Stimulated activated CD8-positive, alpha-beta memory T cell treated with anti-CD3 and anti-CD28 coated beads, Interleukin-4, amount 100 ng/mL, for 24 hours (primary cell): Measurements from ENCODE around the gene PER3.

ENCODE experiments used
- DNase-seq: peaks from one replicate; pipeline ENCODE4 v3.0.0-alpha.2; 2020; ENCODE audit warnings: low read depth

Gene PER3

GRCh38 chr1:7783826-7784491 is at the start of gene PER3:
Gene PER3 (plus strand): TSS chr1:7784291. CDS start chr1:7784878, 587 bp downstream.
- peak; percentile 85 for DNase-seq

- DNase-seq: no peak
Measured at GRCh38 chr1:7738044-7738443, 46.0 kb upstream of the PER3 start.

- DNase-seq: no peak
Measured at GRCh38 chr1:7743346-7743745, 40.7 kb upstream of the PER3 start.

DNA sequence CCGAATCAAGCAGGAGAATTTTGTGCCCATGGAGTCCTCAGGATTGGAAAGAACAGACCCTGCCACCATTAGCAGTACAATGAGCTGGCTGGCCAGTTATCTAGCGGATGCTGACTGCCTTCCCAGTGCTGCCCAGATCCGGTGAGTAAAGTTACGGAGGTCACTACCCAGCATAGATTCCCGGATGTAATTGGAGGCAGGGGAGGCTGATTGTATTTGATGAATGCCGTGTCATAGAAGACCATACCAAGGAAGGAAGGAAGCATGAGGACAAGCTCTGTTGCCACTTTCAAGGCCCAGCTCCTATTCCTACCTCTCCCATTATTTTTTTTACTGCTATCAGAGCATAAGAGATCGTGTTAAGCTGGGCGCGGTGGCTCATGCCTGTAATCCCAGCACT is 39.2 kb upstream of the PER3 start:
- DNase-seq: no peak

GRCh38 chr1:7745783-7746182 is 38.3 kb upstream of the PER3 start:
- no peak for DNase-seq

DNA sequence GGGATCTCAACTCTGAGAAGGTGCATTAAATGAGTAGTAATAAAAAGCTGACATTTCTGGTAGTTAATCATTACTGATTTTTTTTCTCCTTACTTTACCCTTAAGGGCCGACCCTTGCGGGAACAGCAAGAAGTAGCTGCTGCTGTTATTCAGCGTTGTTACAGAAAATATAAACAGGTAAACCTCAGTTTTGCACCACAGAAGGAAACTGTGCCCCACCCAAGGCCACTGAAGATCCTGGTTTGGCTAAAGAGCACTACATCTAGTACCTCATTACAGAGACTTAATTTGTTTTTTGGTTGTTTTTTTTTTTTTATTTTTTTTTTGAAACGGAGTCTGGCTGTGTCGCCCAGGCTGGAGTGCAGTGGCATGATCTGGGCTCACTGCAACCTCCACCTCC is 36.5 kb upstream of the PER3 start:
- DNase-seq: no peak

DNA sequence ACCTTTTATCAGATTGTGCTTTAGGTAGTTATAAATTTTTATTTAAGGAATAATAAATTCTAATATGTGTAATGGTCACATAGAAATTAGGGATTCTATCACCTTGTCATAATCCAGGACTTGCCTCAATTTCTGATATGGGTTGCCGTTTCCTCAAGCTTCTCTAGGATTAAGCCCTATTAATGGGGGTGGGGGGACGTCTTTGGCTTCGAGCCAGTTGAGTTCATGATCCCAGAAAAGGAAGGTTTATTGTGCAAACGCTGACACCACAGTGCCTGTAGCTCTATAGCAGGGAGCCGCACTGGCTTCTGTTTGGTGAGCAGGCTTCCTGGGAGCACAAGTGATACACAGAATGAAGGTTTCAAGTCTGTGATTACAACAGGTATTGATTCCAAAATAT is 35.0 kb upstream of the PER3 start:
- DNase-seq: no peak

GRCh38 chr1:7751174-7751573 is 32.9 kb upstream of the PER3 start:
- no peak for DNase-seq

DNA sequence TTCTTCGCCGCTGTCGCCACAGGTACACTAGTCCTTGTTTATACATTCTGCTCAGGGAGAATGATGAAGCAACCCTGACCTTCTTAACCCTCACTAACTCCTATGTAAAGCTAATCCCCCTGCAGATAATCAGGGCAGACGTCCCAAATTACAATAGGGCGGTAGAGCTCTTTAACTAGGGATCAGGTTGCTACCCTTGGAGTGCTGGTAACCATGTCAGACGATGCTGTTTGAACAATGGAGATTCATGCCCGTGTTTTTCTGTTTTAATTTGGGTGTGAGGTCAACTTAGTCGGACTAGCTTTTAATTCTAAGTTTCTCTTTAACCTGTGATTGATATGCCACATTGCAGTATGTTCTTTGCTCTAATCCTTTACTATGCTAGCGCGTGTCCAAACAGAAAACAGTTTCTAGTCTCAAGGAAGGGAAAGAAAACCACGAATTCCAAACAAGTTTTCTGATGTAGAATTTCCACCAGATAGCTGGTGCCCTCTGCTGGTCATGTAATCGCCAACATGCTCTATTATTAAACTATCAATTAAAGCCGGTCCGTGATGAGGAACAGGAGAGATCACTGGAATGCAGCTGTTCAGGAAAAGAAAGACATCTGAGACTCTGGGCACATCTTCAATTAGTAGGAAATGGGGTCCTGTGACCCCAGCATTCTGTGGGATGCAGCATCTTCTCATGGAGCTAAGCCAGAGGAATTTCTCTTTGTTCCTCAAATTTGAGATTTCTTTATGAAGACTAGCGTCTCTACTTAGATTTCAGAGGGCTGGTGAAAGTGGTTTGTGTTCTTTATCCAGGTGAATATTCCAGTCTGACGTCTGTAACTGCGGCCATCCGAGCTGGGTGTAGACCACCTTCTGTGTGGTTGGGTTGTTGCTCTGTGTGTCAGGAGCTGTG is 31.3 kb upstream of the PER3 start:
- peak; percentile 8 for DNase-seq

DNA sequence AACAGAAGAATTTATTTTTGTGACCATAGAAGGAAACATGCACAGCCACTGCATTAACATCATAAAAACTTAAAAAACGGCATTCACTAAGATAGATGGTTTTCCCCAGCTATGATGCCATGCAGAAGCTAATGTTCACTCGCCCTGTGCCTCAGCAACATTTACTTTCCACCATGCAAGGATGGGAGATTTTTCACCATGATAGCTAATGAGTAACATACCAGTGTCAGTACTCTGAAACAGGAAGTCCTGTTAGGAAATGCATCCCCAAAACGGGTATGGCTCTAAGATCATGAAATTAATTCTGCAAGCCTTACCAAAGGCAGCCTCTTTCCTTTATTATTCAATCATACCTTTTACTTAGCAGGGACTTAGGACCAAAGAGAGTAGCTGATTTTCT is 30.4 kb upstream of the PER3 start:
- DNase-seq: no peak

DNA sequence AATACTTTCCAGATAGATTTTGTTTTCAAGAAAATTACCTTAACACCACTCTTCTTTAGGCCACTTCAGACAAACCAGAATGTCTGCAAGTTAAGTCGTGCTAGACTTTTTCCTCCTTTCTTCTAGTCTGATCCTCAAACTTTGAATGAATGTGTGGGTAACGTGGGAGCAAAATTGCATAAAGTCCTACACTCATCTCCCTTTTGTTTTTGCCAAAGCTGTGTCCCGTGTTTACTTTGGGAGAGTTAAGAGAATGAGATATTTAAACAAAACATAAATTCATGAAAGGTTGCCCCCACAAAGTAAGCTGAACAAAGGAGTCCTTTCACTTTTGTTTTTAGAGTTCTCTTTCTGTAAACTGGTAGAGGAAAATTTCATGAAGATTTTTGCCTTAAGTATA is 29.9 kb upstream of the PER3 start:
- no peak for DNase-seq

DNA sequence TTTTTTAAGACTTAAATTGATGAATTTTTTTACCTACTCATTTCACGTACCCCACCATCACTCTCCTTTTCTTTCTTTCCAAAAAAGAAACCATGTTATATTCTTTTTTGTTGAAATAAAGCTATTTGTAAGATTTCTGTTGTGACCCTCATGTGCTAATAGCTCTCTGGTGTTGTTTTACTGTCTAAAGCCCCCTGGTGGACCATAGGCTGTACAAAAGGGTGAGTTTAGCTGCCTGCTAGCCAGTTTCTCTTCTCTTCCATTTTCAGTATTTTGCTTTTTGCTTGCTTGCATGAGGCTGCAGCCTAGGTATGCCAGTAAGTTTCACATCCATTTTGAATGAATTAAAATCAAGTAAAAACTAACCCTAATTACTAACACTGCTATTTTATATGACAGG is 28.6 kb upstream of the PER3 start:
- DNase-seq: no peak

DNA sequence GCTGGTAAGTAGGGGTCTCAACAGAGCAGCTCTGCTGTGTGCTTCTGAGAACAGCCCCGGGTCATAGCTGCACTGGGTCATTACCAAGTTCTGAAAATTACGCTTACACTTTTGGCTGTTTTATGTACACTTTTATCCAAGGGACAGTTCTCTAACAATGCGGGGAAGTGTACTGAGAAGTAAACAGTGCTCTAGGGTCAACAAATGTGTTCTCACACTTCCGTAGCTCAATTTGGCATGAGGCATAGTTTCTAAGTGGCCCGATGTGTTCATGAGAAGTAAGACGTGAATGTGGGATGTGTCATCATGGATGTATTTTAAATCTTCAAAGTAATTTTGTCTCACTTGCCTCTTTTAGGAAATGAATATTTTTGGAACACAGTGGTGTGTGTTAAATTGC is 23.8 kb upstream of the PER3 start:
- DNase-seq: no peak

DNA sequence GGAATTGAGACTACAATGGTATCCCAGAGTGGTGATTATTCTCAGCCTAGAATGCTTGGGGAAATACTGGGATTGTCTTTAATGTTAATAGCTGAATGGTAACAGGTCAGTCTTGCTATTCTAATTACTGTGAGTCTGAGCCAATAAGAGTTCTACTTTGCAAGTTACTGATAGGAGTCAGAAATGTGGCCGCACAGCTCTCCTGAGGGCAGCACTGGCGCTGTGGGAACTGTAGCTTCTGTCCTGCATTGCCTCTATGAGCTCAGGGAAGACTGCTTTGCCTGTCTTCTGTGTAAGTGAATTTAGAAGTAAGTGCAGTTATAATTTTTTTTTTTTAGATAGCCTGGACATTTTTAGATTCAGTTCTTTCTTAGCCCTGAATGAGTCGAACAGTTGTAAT is 23.0 kb upstream of the PER3 start:
- DNase-seq: no peak

GRCh38 chr1:7767176-7767575 is 16.9 kb upstream of the PER3 start:
- DNase-seq: no peak

GRCh38 chr1:7768583-7768982 is 15.5 kb upstream of the PER3 start:
- DNase-seq: no peak

GRCh38 chr1:7769673-7770412 is 14.2 kb upstream of the PER3 start:
- DNase-seq: no peak

DNA sequence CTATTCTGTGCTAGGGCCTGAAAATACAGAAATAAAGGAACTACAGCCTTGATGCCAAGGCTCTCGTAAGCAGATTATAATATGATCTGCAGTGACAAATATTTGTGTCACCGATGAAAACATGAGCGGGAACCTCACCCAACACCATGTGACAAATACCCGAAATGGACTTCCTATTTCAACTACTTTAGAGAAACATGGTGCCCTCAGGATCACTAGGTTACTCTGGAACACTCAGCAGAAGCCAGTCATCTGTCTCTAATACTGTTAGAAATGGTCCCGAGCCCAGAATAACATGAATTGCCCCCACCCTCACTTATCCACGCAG is 13.5 kb upstream of the PER3 start:
- no peak for DNase-seq

DNA sequence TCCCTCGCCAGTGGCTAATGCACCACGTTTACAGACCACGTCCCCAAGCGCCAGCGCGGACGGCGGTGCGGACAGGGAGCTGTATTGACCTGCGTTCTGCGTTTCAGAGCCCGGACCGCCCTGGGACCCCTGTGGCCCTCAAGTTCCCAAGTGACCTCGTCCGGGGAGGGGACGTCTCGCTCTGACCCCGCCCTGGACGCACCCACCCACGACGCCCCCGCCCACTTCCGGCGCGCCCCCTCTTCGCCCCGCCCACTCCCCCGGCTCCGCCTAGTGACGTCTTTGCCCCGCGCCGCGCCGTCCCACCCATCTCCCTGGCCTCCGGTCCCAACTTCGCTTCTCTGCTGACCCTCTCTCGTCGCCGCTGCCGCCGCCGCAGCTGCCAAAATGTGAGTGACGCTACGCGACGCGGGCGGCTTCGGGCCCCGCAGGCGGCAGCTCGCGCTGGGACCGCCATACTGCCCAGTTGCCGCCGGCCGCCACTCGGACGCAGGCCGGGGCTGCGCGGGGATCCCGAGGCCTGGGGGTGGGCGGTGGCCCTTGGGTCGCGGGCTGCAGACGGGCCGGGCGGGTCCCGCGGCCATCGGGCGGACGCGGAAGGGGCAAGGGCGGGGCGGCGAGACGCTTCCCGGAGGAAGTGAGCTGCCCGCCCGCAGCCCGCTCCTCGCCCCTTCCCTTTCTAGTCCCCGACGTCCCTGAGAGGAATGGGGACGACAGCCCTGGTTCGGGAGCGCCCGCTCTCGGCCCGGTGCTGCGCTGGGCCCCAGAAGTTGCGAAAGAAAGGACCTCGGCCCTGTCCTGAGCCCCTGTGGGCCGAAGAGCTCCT is 12.9 kb upstream of the PER3 start, which contains the start of gene VAMP3:
VAMP3 (plus strand) TSS at position 300 of the 826 bp plus-strand sequence; CDS start at position 388, 88 bp downstream.
- peak; percentile 77 for DNase-seq

DNA sequence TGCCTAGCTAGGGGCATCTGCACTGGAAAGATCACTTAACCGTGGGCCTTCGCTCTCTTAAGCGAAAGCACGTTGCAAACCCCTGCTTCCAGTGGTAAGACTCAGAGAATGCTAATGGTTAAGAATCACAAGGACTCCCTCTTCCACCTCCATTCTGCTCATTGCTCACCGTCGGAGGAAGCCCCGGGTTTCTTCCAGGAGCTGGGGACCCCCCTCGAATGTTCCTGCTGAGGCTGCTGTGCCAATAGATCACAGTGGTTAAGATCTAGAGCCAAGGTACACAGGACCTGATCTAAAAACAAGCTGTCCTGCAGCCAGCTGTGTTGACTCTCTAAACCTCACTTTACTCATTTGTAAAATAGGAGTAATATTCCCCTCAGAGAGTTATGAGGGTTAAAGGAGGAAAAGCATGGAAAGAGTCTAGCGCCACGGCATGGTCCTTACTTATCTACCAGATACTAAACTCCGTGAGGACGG is 12.2 kb upstream of the PER3 start:
- no peak for DNase-seq

- DNase-seq: no peak
Measured at GRCh38 chr1:7777591-7777990, 6.5 kb upstream of the PER3 start.

DNA sequence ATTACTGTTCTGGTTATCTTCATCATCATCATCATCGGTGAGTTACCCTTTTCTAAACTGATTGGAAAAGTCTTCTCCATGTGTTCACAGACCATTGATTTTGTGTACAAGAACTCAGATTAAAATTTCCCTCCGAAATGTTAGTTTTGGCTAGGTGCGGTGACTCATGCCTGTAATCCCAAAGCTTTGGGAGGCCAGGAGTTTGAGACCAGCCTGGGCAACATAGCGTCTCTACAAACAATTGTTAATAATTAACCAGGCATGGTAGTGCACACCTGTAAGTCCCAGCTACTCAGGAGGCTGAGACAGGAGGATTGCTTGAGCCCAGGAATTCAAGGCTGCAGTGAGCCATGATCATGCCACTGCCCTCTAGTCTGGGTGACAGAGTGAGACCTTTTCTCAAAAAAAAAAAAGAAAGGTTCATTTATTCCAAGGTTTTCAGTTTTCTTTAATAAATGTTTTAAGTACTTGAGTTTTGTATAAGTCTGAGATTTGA is 5.9 kb upstream of the PER3 start:
- no peak for DNase-seq
